Hematopoietic multipotent progenitor cell treated with erythropoietin and hydrocortisone succinate and interleukin-3 and kit ligand, for 17 days (in vitro differentiated cells): ENCODE results near the gene SLC49A3.

Experiments used
- DNase-seq: peaks from one replicate; pipeline ENCODE4 v3.0.0-alpha.2; 2015; ENCODE audit warnings: low spot score

SLC49A3 gene

DNA sequence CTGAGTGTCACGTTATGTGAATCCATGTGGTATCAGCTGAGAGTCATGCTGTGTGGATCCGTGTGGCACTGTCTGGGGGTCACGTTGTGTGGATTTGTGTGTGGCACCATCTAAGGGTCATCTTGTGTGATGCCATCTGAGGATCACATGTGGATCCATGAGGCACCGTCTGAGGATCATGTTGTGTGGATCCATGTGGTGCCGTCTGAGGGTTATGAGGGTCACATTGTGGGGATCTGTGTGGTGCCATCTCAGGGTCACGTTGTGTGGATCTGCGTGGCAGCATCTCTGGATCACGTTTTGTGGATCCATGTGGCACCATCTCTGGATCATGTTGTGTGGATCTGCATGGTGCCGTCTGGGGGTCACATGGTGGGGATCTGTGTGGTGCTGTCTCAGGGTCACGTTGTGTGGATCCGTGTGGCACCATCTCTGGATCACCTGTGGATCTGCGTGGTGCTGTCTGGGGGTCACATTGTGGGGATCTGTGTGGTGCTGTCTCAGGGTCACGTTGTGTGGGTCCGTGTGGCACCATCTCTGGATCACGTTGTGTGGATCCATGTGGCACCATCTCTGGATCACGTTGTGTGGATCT, 56.7 kb downstream of the SLC49A3 start:
- no peak for DNase-seq
